Measurements from ENCODE around the gene MFSD12. TPM values are rescaled to one million over a fixed set of nuclear protein-coding genes. Genes with fewer than 3 reads are reported as not detected.
A peak's percentile ranks its signal among the peaks of the same experiment; 100 is the strongest.

The MFSD12 gene
- total RNA-seq, 1 donor: 104 TPM

GRCh38 chr19:3591876-3592613, 34.7 kb upstream of the MFSD12 start:
- H3K27ac ChIP-seq (ENCODE audit: low read depth, low read length): no peak overlapping the region
- no peaks in the 10 kb centered on the region for H3K79me2 ChIP-seq (ENCODE audit: insufficient read depth, low read length)
- no peaks in the 10 kb centered on the region for H3K36me3 ChIP-seq (ENCODE audit: insufficient read depth, low read length)
- no peaks in the 10 kb centered on the region for H3K9me3 ChIP-seq (ENCODE audit: low read depth, low read length)
- H3K27me3 ChIP-seq (ENCODE audit: insufficient read depth, low read length): peaks cover 5% of the 10 kb centered on the region
- no peak overlapping the region for H3K4me2 ChIP-seq (ENCODE audit: insufficient read depth, low read length)
- no peak overlapping the region for H2AFZ ChIP-seq (ENCODE audit: low read length)
- no peaks in the 10 kb centered on the region for H4K20me1 ChIP-seq (ENCODE audit: insufficient read depth, low read length)
- peak; percentile 70 for DNase-seq (ENCODE audit: insufficient read length, low spot score, missing footprints)
- TF ChIP-seq CTCF (IDR thresholded peaks at IDR 0.05; ENCODE audit: extremely low read depth, low read depth, low read length): no peak
- H3K4me1 ChIP-seq (ENCODE audit: insufficient read depth, low read length): no peaks in the 10 kb centered on the region
- no peak overlapping the region for H3K4me3 ChIP-seq (ENCODE audit: insufficient read depth, low read length)

- H3K36me3 ChIP-seq (ENCODE audit: insufficient read depth, low read length): no peaks in the 10 kb centered on the region
- no peak overlapping the region for H3K4me2 ChIP-seq (ENCODE audit: insufficient read depth, low read length)
- H3K27me3 ChIP-seq (ENCODE audit: insufficient read depth, low read length): peaks cover 13% of the 10 kb centered on the region
- no peak overlapping the region for H2AFZ ChIP-seq (ENCODE audit: low read length)
- no peak for TF ChIP-seq CTCF (IDR thresholded peaks at IDR 0.05; ENCODE audit: extremely low read depth, low read depth, low read length)
- H4K20me1 ChIP-seq (ENCODE audit: insufficient read depth, low read length): no peaks in the 10 kb centered on the region
- no peaks in the 10 kb centered on the region for H3K79me2 ChIP-seq (ENCODE audit: insufficient read depth, low read length)
- no peaks in the 10 kb centered on the region for H3K4me1 ChIP-seq (ENCODE audit: insufficient read depth, low read length)
- no peak overlapping the region for H3K27ac ChIP-seq (ENCODE audit: low read depth, low read length)
- no peaks in the 10 kb centered on the region for H3K9me3 ChIP-seq (ENCODE audit: low read depth, low read length)
- peak; percentile 87 for DNase-seq (ENCODE audit: insufficient read length, low spot score, missing footprints)
- H3K4me3 ChIP-seq (ENCODE audit: insufficient read depth, low read length): no peak overlapping the region
These were observed 33.7 kb upstream of the MFSD12 start for GRCh38 chr19:3590991-3591659.

GRCh38 chr19:3589949-3590348, 32.6 kb upstream of the MFSD12 start:
- Histone ChIP-seq H3K4me1 (ENCODE audit: insufficient read depth, low read length) (no peaks in the 10 kb centered on the region), H3K27me3 (ENCODE audit: insufficient read depth, low read length) (peaks cover 24% of the 10 kb centered on the region), H3K79me2 (ENCODE audit: insufficient read depth, low read length) (no peaks in the 10 kb centered on the region), H2AFZ (ENCODE audit: low read length) (no peak overlapping the region), H3K4me2 (ENCODE audit: insufficient read depth, low read length) (no peak overlapping the region), H3K4me3 (ENCODE audit: insufficient read depth, low read length) (no peak overlapping the region), H3K36me3 (ENCODE audit: insufficient read depth, low read length) (no peaks in the 10 kb centered on the region), H3K27ac (ENCODE audit: low read depth, low read length) (no peak overlapping the region), H3K9me3 (ENCODE audit: low read depth, low read length) (no peaks in the 10 kb centered on the region), H4K20me1 (ENCODE audit: insufficient read depth, low read length) (no peaks in the 10 kb centered on the region)
- no peak for TF ChIP-seq CTCF (IDR thresholded peaks at IDR 0.05; ENCODE audit: extremely low read depth, low read depth, low read length)
- peak; percentile 65 for DNase-seq (ENCODE audit: insufficient read length, low spot score, missing footprints)

GRCh38 chr19:3589439-3589838, 32.1 kb upstream of the MFSD12 start:
- no peaks in the 10 kb centered on the region for H3K4me1 ChIP-seq (ENCODE audit: insufficient read depth, low read length)
- no peaks in the 10 kb centered on the region for H3K36me3 ChIP-seq (ENCODE audit: insufficient read depth, low read length)
- H4K20me1 ChIP-seq (ENCODE audit: insufficient read depth, low read length): no peaks in the 10 kb centered on the region
- H3K9me3 ChIP-seq (ENCODE audit: low read depth, low read length): no peaks in the 10 kb centered on the region
- no peak overlapping the region for H3K27ac ChIP-seq (ENCODE audit: low read depth, low read length)
- peaks cover 25% of the 10 kb centered on the region for H3K27me3 ChIP-seq (ENCODE audit: insufficient read depth, low read length)
- no peak for DNase-seq (ENCODE audit: insufficient read length, low spot score, missing footprints)
- TF ChIP-seq CTCF (IDR thresholded peaks at IDR 0.05; ENCODE audit: extremely low read depth, low read depth, low read length): no peak
- H3K4me2 ChIP-seq (ENCODE audit: insufficient read depth, low read length): no peak overlapping the region
- no peak overlapping the region for H2AFZ ChIP-seq (ENCODE audit: low read length)
- H3K4me3 ChIP-seq (ENCODE audit: insufficient read depth, low read length): no peak overlapping the region
- H3K79me2 ChIP-seq (ENCODE audit: insufficient read depth, low read length): no peaks in the 10 kb centered on the region

Measured in osteoblast (primary cell).